ENCODE data around the gene AKAP6. TPM values are rescaled to one million over a fixed set of nuclear protein-coding genes. Genes with fewer than 3 reads are reported as not detected.
"Not testable (repeated sequence)": the region's sequence is repeated elsewhere in the genome, so short reads cannot be mapped to it uniquely, and the experiment has no call there.

The AKAP6 gene
- total and polyA plus RNA-seq, 4 donors: 0.42 to 3.2 (median 1.7) TPM

GRCh38 chr14:32387295-32387694, 58.2 kb downstream of the AKAP6 start:
- not testable (repeated sequence) for DNase-seq (ENCODE audit: low spot score); H3K9ac ChIP-seq (ENCODE audit: low read depth in 1 of 2, low read length in 2 of 2); H3K27me3 ChIP-seq (ENCODE audit: control insufficient read depth in 4 of 4, insufficient read depth in 4 of 4, low read length in 3 of 4); H3K36me3 ChIP-seq (ENCODE audit: control insufficient read depth in 4 of 4, insufficient read depth in 3 of 4, low read depth in 1 of 4, low read length in 3 of 4); H3K9me3 ChIP-seq (ENCODE audit: control insufficient read depth in 4 of 4, low read length in 3 of 4); H3K4me1 ChIP-seq (ENCODE audit: control insufficient read depth in 4 of 4, insufficient read depth in 4 of 4, low read length in 3 of 4); H3K4me3 ChIP-seq (ENCODE audit: low read depth in 1 of 3, low read length in 3 of 3); H3K27ac ChIP-seq (ENCODE audit: low read depth in 1 of 2, low read length in 2 of 2)
- WGBS: 95% methylated on average over 2 of the region's 2 CpGs

GRCh38 chr14:32393119-32393518, 64.0 kb downstream of the AKAP6 start:
- WGBS: 92% methylated on average over 1 of the region's 1 CpG
- no peak overlapping the region for H3K4me3 ChIP-seq (ENCODE audit: low read depth in 1 of 3, low read length in 3 of 3)
- no peak overlapping the region for H3K9ac ChIP-seq (ENCODE audit: low read depth in 1 of 2, low read length in 2 of 2)
- H3K27me3 ChIP-seq (ENCODE audit: control insufficient read depth in 4 of 4, insufficient read depth in 4 of 4, low read length in 3 of 4): no peaks in the 10 kb centered on the region
- H3K9me3 ChIP-seq (ENCODE audit: control insufficient read depth in 4 of 4, low read length in 3 of 4): no peaks in the 10 kb centered on the region
- DNase-seq (ENCODE audit: low spot score): no peak
- H3K36me3 ChIP-seq (ENCODE audit: control insufficient read depth in 4 of 4, insufficient read depth in 3 of 4, low read depth in 1 of 4, low read length in 3 of 4): no peaks in the 10 kb centered on the region
- H3K4me1 ChIP-seq (ENCODE audit: control insufficient read depth in 4 of 4, insufficient read depth in 4 of 4, low read length in 3 of 4): peaks cover 0 to 5% (median 0%) of the 10 kb centered on the region in 4 donors
- TF ChIP-seq RAD21 (IDR thresholded peaks at IDR 0.05) (no peak), REST (IDR thresholded peaks at IDR 0.05) (no peak), NR2F2 (IDR thresholded peaks at IDR 0.05) (no peak), SP1 (IDR thresholded peaks at IDR 0.05) (no peak), ATF3 (IDR thresholded peaks at IDR 0.05) (no peak), FOXA1 (IDR thresholded peaks at IDR 0.05) (no peak), CTCF (IDR thresholded peaks at IDR 0.05; ENCODE audit: low read depth, low read length, missing input control) (no peak), HNF4A (conservative IDR thresholded peaks at IDR 0.05) (no peak), EGR1 (IDR thresholded peaks at IDR 0.05; ENCODE audit: low read depth in 2 of 2) (no peak), GABPA (IDR thresholded peaks at IDR 0.05 in 1 of 2, conservative IDR thresholded peaks at IDR 0.05 in 1 of 2) (no peak), MAX (IDR thresholded peaks at IDR 0.05) (no peak), JUND (IDR thresholded peaks at IDR 0.05) (no peak), FOXA2 (IDR thresholded peaks at IDR 0.05) (no peak), TAF1 (conservative IDR thresholded peaks at IDR 0.05) (no peak), HNF4G (IDR thresholded peaks at IDR 0.05) (no peak), YY1 (IDR thresholded peaks at IDR 0.05) (no peak), ZBTB33 (IDR thresholded peaks at IDR 0.05) (no peak), RXRA (IDR thresholded peaks at IDR 0.05) (no peak)
- no peak overlapping the region for H3K27ac ChIP-seq (ENCODE audit: low read depth in 1 of 2, low read length in 2 of 2)
